Adrenal gland (tissue), 12 donors: ENCODE data around the gene NDUFV3. TPM values are rescaled to one million over a fixed set of nuclear protein-coding genes. Genes with fewer than 3 reads are reported as not detected.

Experiments used
- DNase-seq, 7 donors: peaks; one replicate each; pipeline ENCODE4 v3.0.0-alpha.2; 2019 to 2020
- H3K27ac ChIP-seq, 5 donors: fragments of 200-600 bp; sonication (generic) in 4 of 5; 1 replicate in 3 of 5; 2 replicates in 2 of 5; pipeline versions ENCODE4 v1.5.1 to v1.8.0; 2016 to 2020; ENCODE audit warnings: mild to moderate bottlenecking in 1 of 5
- H3K27me3 ChIP-seq: fragments of 200-600 bp; 2 replicates; pipeline ENCODE4 v1.8.0; 2021
- H3K36me3 ChIP-seq, 2 donors: fragments of 200-600 bp; replicated peaks in 1 of 2; 1 replicate in 1 of 2; 2 replicates in 1 of 2; pipeline versions ENCODE4 v1.5.1 to v1.8.0; 2018 to 2022
- H3K4me1 ChIP-seq, 2 donors: fragments of 200-600 bp; replicated peaks in 1 of 2; 1 replicate in 1 of 2; 2 replicates in 1 of 2; pipeline versions ENCODE4 v1.5.1 to v1.8.0; 2018 to 2021
- H3K4me3 ChIP-seq, 4 donors: fragments of 200-600 bp; sonication (generic) in 3 of 4; one replicate each; pipeline ENCODE4 v1.5.1; 2016 to 2018
- H3K9me3 ChIP-seq, 3 donors: fragments of 200-600 bp; sonication (generic) in 1 of 3; replicated peaks in 1 of 3; 1 replicate in 2 of 3; 2 replicates in 1 of 3; pipeline versions ENCODE4 v1.5.1 to v1.8.0; 2016 to 2021
- POLR2A ChIP-seq, 2 donors: fragments of 450-650 bp; IDR thresholded peaks; one replicate each; pipeline ENCODE4 v1.6.1; 2017; ENCODE audit warnings: antibody characterized with exemption in 2 of 2, mild to moderate bottlenecking in 2 of 2, moderate library complexity in 1 of 2
- WGBS, 4 donors: extraction: QIAGEN DNeasy Blood & Tissue Kit in 2 of 4; methylation state at CpG; one replicate each; pipeline versions ENCODE4 v1.1.5 to v1.1.7; 2013 to 2017; 5-methylcytosine and 5-hydroxymethylcytosine counted together
- intact Hi-C, 2 donors: fragments of 100-400 bp; cut with DNase I; formaldehyde crosslinking; loops; one replicate each; pipeline versions ENCODE4 v1.14.1 to v1.15.0; 2022 to 2023
- polyA plus RNA-seq, 3 donors: library from polyadenylated mRNA; stranded (reverse); fragments of 200-250 nt in 2 of 3; fragments of 350-450 nt in 1 of 3; fragmentation: Illumina TruSeq in 1 of 3; extraction: RNeasy Lipid Tissue Mini Kit (QIAGEN cat#74804) in 1 of 3; gene quantifications; one replicate each; pipeline ENCODE4 v1.2.3, GENCODE V29; 2013 to 2014
- total RNA-seq, 9 donors: library from RNA; depleted of rRNA in 4 of 9; stranded (reverse); fragments of >200 nt in 4 of 9; fragments of 120-200 nt in 1 of 9; fragmentation: NEBNext Ultra II Directional in 1 of 9; extraction: Animal tissue kit (Norgen Biotek cat#: 25700) in 1 of 9; gene quantifications; one replicate each; pipeline versions ENCODE4 v1.1.0 to v1.2.4, GENCODE V29; 2013 to 2023
- TF ChIP-seq, protein P1 (sequence below), 6 experiments: fragments of 450-650 bp in 4 of 6; fragments of 200-600 bp in 2 of 6; sonication (generic) in 1 of 6; IDR thresholded peaks; 1 replicate in 5 of 6; 2 replicates in 1 of 6; pipeline versions ENCODE4 v1.5.1 to v1.8.0; 2016 to 2021; ENCODE audit warnings: antibody characterized with exemption in 6 of 6, mild to moderate bottlenecking in 2 of 6, moderate library complexity in 1 of 6
- donor health status: healthy with polysubstance abuse.
- donor health status: Bipolar disorder and iron deficiency.
- donor health status: DM: yes; HTN: yes; CAD: no.
- donor health status: DM: no; HTN: no; CAD: no.
- donor health status: DM: no; HTN: no; CAD: no.
- donor health status: DM: yes; HTN: yes; CAD: no.

Gene NDUFV3
- total and polyA plus RNA-seq, 12 donors = 30.4 to 43.5 (median 36.1) TPM

DNA sequence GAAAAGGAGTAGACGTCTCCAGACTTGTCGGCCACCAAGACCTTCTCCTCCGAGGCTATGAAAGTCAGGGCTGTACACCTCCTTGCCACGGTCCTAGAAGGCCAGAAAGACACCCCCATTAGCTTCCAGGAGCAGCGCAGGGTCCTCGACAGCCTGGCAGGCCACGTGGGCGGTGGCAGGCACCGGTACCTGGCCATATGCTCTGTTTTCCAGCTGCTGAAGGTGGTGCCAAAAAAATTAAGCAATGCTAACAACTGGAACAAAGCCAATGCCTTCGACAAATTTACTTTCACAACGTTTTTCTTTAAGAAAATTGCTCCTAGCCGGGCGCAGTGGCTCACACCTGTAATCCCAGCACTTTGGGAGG is 29.6 kb upstream of the NDUFV3 start:
- no peak for DNase-seq
- H3K27me3 ChIP-seq = no peaks in the 10 kb centered on the region
- intact Hi-C loops = no loop called here
- 77 to 89% (median 82%) methylated on average over 13 of the region's 13 CpGs for WGBS, 4 donors
- no peaks in the 10 kb centered on the region for H3K9me3 ChIP-seq
- H3K36me3 ChIP-seq = peaks cover 0 to 33% of the 10 kb centered on the region in 2 donors
- no peak overlapping the region for H3K4me3 ChIP-seq
- TF ChIP-seq POLR2A (IDR thresholded peaks at IDR 0.05) = no peak
- TF ChIP-seq, protein P1, sequence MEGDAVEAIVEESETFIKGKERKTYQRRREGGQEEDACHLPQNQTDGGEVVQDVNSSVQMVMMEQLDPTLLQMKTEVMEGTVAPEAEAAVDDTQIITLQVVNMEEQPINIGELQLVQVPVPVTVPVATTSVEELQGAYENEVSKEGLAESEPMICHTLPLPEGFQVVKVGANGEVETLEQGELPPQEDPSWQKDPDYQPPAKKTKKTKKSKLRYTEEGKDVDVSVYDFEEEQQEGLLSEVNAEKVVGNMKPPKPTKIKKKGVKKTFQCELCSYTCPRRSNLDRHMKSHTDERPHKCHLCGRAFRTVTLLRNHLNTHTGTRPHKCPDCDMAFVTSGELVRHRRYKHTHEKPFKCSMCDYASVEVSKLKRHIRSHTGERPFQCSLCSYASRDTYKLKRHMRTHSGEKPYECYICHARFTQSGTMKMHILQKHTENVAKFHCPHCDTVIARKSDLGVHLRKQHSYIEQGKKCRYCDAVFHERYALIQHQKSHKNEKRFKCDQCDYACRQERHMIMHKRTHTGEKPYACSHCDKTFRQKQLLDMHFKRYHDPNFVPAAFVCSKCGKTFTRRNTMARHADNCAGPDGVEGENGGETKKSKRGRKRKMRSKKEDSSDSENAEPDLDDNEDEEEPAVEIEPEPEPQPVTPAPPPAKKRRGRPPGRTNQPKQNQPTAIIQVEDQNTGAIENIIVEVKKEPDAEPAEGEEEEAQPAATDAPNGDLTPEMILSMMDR (IDR thresholded peaks at IDR 0.05) = no peak
- H3K27ac ChIP-seq = no peak overlapping the region
- H3K4me1 ChIP-seq = no peaks in the 10 kb centered on the region

DNA sequence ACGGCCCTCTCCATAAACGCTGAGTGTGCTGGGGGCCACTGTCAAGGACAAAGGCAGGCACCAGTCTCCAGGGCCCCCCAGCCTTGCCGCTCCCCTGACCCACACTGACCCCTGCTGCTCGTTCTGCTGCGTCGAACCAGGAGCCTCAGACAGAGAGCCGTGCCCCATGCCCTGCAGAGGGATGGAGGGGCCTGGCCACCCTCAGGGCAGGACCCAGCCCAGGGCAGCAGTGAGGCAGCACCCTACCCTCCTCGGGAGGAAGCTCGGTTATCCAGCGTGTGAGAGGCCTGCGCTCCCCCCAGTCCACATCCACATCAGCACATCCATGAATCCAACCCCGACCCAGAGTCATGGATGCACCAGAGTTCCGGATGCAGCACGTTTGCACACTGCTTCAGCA is 28.8 kb upstream of the NDUFV3 start:
- H3K27me3 ChIP-seq = no peaks in the 10 kb centered on the region
- 75 to 89% (median 86%) methylated on average over 6 to 14 of the region's 14 CpGs for WGBS, 4 donors
- H3K9me3 ChIP-seq = no peaks in the 10 kb centered on the region
- no peak overlapping the region for H3K4me3 ChIP-seq
- H3K27ac ChIP-seq = no peak overlapping the region
- H3K36me3 ChIP-seq = peaks cover 0 to 35% of the 10 kb centered on the region in 2 donors
- no peak for TF ChIP-seq POLR2A (IDR thresholded peaks at IDR 0.05)
- TF ChIP-seq, protein P1 (IDR thresholded peaks at IDR 0.05) = no peak
- intact Hi-C loops = no loop called here
- H3K4me1 ChIP-seq = no peaks in the 10 kb centered on the region
- DNase-seq = no peak

DNA sequence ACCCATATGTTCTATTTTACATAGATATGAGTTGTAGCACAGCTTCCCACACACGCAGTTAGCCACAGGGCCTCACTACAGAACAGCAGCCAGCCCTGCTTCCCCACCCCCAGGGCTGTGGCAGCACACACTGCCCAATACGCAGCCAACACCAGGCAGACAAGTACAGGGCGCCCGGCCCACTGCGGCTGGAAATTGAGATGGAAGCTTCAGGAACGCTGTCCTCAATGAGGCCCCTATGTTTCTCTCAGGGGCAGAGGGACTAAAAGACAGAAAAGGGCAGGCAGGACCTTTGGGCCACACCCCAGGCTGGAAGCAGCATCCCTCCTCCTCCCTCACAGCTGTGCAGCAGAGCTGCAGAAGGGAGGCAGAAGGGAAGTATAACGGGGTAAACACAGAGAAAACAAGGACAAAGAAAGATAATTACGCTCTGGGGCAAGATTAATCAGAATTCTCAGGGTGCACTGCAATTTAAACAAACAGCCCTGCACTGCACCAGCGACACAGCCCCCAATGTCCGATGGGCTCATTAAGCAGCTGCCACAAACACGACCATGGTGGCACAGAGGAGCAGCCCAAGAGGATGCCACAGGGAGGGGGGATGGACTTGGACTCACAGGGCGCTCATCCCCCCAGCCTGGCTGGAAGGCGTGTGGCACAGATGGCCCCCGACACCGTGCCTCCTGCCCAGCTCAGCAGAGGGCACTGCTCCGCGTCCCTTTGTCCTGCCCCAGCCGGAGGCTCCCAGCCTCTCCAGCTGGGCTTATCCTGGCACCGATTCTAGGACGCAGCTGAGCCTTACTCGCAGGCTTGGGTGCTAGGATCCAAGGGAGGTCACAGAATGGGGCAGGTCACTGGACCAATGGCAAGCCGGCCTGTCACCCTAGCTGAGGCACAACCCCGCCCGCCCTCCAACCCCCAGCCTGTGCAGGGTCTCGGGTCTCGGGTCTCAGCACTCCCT is 28.0 kb upstream of the NDUFV3 start:
- intact Hi-C loops = no loop called here
- H3K27me3 ChIP-seq = no peaks in the 10 kb centered on the region
- H3K9me3 ChIP-seq = no peaks in the 10 kb centered on the region
- H3K4me3 ChIP-seq = no peak overlapping the region
- DNase-seq = no peak
- TF ChIP-seq, protein P1 (IDR thresholded peaks at IDR 0.05) = no peak
- TF ChIP-seq POLR2A (IDR thresholded peaks at IDR 0.05) = no peak
- H3K4me1 ChIP-seq = no peaks in the 10 kb centered on the region
- no peak overlapping the region for H3K27ac ChIP-seq
- 79 to 92% (median 92%) methylated on average over 17 to 26 of the region's 26 CpGs for WGBS, 4 donors
- peaks cover 0 to 37% of the 10 kb centered on the region in 2 donors for H3K36me3 ChIP-seq

DNA sequence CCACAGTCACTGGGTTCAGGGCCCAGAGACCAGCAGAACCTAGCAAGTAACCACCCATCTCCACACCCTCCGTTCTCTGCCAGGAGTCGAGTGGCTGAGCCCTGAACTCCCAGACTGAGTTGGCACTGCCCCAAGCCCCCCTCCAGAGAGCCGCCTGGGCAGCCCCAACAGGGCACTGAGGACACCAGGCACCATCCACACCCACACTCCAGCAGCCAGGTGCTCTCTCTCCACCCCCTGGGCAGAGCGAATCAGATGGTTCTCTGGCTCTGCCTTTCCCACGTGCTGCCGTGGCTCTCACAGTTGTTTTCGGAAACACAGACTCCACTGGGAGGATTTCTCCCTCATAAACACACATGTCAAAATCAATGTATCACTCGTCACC is 27.3 kb upstream of the NDUFV3 start:
- Histone ChIP-seq H3K27ac (no peak overlapping the region), H3K4me1 (no peaks in the 10 kb centered on the region), H3K9me3 (no peaks in the 10 kb centered on the region), H3K4me3 (no peak overlapping the region), H3K27me3 (no peaks in the 10 kb centered on the region), H3K36me3 (peaks cover 0 to 42% of the 10 kb centered on the region in 2 donors)
- intact Hi-C loops = no loop called here
- no peak for DNase-seq
- 75 to 95% (median 81%) methylated on average over 8 of the region's 8 CpGs for WGBS, 4 donors
- TF ChIP-seq POLR2A (IDR thresholded peaks at IDR 0.05) = no peak
- TF ChIP-seq, protein P1 (IDR thresholded peaks at IDR 0.05) = no peak
